Loucy (cell line): Measurements from ENCODE around the gene LRRC15.

Source experiments
- H2AFZ ChIP-seq: fragments of 200-600 bp; sonication (generic); 2 replicates; pipeline ENCODE4 v1.6.0; 2016; ENCODE audit warnings: antibody characterized with exemption, mild to moderate bottlenecking, low read length, moderate library complexity
- H3F3A ChIP-seq: fragments of 200-600 bp; 2 replicates; pipeline ENCODE4 v1.6.0; 2016; ENCODE audit warnings: antibody characterized with exemption, low read depth, mild to moderate bottlenecking
- H3K27me3 ChIP-seq: fragments of 200-600 bp; sonication (generic); 2 replicates; pipeline ENCODE4 v1.6.1; 2014; ENCODE audit warnings: low read length, mild to moderate bottlenecking; ENCODE audit not compliant: insufficient read depth, poor library complexity, severe bottlenecking
- H3K36me3 ChIP-seq: fragments of 200-600 bp; sonication (generic); 2 replicates; pipeline ENCODE4 v1.6.1; 2016; ENCODE audit warnings: low read length; ENCODE audit not compliant: insufficient read depth
- H3K4me1 ChIP-seq: fragments of 200-600 bp; sonication (generic); 2 replicates; pipeline ENCODE4 v1.5.1; 2014; ENCODE audit warnings: low read length, mild to moderate bottlenecking; ENCODE audit not compliant: insufficient read depth, poor library complexity, severe bottlenecking
- H3K4me2 ChIP-seq: fragments of 200-600 bp; sonication (generic); 2 replicates; pipeline ENCODE4 v1.6.0; 2014; ENCODE audit warnings: antibody characterized with exemption, low read length, low read depth, mild to moderate bottlenecking; ENCODE audit not compliant: poor library complexity, severe bottlenecking
- H3K4me3 ChIP-seq: fragments of 200-600 bp; sonication (generic); 2 replicates; pipeline ENCODE4 v1.5.1; 2014; ENCODE audit warnings: low read length, mild to moderate bottlenecking, mixed read lengths; ENCODE audit not compliant: poor library complexity, severe bottlenecking
- H3K79me2 ChIP-seq: fragments of 200-600 bp; sonication (generic); 2 replicates; pipeline ENCODE4 v1.6.1; 2014; ENCODE audit warnings: low read length; ENCODE audit not compliant: insufficient read depth
- H3K9ac ChIP-seq: fragments of 200-600 bp; sonication (generic); 2 replicates; pipeline ENCODE4 v1.6.0; 2014; ENCODE audit warnings: mild to moderate bottlenecking, low read depth, low read length, moderate library complexity; ENCODE audit not compliant: poor library complexity, severe bottlenecking
- H3K9me2 ChIP-seq: fragments of 200-600 bp; sonication (generic); replicated peaks from 2 replicates; pipeline ENCODE4 v1.6.1; 2016; ENCODE audit warnings: low read depth, low read length, mixed read lengths
- H3K9me3 ChIP-seq: fragments of 200-600 bp; sonication (generic); 2 replicates; pipeline ENCODE4 v1.6.1; 2014; ENCODE audit warnings: mild to moderate bottlenecking, antibody characterized with exemption, low read length, low read depth; ENCODE audit not compliant: insufficient read depth
- H4K20me1 ChIP-seq: fragments of 200-600 bp; sonication (generic); 2 replicates; pipeline ENCODE4 v1.6.0; 2014; ENCODE audit warnings: antibody characterized with exemption, low read length, mild to moderate bottlenecking; ENCODE audit not compliant: insufficient read depth, poor library complexity, severe bottlenecking
- CTCF ChIP-seq: fragments of 200-600 bp; sonication (generic); conservative IDR thresholded peaks from 2 replicates; pipeline ENCODE4 v1.5.1; 2014; ENCODE audit warnings: mild to moderate bottlenecking, antibody characterized with exemption, low read length
- EZH2phosphoT487 ChIP-seq: fragments of 200-600 bp; IDR thresholded peaks from 2 replicates; pipeline ENCODE4 v1.6.1; 2018; ENCODE audit warnings: antibody characterized with exemption, mild to moderate bottlenecking, moderate library complexity, borderline replicate concordance

LRRC15 gene

GRCh38 chr3:194330160-194330559 is 39.4 kb downstream of the LRRC15 start:
- Histone ChIP-seq H3K4me2 (no peak overlapping the region), H3F3A (peaks cover 12% of the 10 kb centered on the region), H3K9me3 (no peaks in the 10 kb centered on the region), H3K27me3 (peaks cover 6% of the 10 kb centered on the region), H3K4me3 (no peak overlapping the region), H3K79me2 (no peaks in the 10 kb centered on the region), H4K20me1 (no peaks in the 10 kb centered on the region), H3K4me1 (peaks cover 8% of the 10 kb centered on the region), H3K9ac (no peak overlapping the region), H2AFZ (no peak overlapping the region), H3K9me2 (no peaks in the 10 kb centered on the region), H3K36me3 (no peaks in the 10 kb centered on the region)
- TF ChIP-seq EZH2phosphoT487 (no peak), CTCF (no peak)

GRCh38 chr3:194329583-194329965 is 40.0 kb downstream of the LRRC15 start:
- H3K36me3 ChIP-seq: no peaks in the 10 kb centered on the region
- no peak for TF ChIP-seq CTCF
- TF ChIP-seq EZH2phosphoT487: no peak
- H3K79me2 ChIP-seq: no peaks in the 10 kb centered on the region
- H3F3A ChIP-seq: peaks cover 12% of the 10 kb centered on the region
- no peak overlapping the region for H3K9ac ChIP-seq
- H2AFZ ChIP-seq: no peak overlapping the region
- no peaks in the 10 kb centered on the region for H3K9me3 ChIP-seq
- no peaks in the 10 kb centered on the region for H3K9me2 ChIP-seq
- H4K20me1 ChIP-seq: no peaks in the 10 kb centered on the region
- no peak overlapping the region for H3K4me3 ChIP-seq
- H3K4me2 ChIP-seq: no peak overlapping the region
- H3K4me1 ChIP-seq: peaks cover 8% of the 10 kb centered on the region
- peaks cover 6% of the 10 kb centered on the region for H3K27me3 ChIP-seq

GRCh38 chr3:194328942-194329582 is 40.5 kb downstream of the LRRC15 start:
- Histone ChIP-seq H2AFZ (no peak overlapping the region), H3K9me3 (no peaks in the 10 kb centered on the region), H4K20me1 (no peaks in the 10 kb centered on the region), H3K4me2 (no peak overlapping the region), H3K9me2 (no peaks in the 10 kb centered on the region), H3K4me1 (peaks cover 8% of the 10 kb centered on the region), H3F3A (peaks cover 12% of the 10 kb centered on the region), H3K27me3 (peaks cover 6% of the 10 kb centered on the region), H3K9ac (no peak overlapping the region), H3K36me3 (no peaks in the 10 kb centered on the region), H3K79me2 (no peaks in the 10 kb centered on the region), H3K4me3 (no peak overlapping the region)
- TF ChIP-seq CTCF (no peak), EZH2phosphoT487 (no peak)
